Measurements from ENCODE around the gene DTX3L.

DTX3L gene

DNA sequence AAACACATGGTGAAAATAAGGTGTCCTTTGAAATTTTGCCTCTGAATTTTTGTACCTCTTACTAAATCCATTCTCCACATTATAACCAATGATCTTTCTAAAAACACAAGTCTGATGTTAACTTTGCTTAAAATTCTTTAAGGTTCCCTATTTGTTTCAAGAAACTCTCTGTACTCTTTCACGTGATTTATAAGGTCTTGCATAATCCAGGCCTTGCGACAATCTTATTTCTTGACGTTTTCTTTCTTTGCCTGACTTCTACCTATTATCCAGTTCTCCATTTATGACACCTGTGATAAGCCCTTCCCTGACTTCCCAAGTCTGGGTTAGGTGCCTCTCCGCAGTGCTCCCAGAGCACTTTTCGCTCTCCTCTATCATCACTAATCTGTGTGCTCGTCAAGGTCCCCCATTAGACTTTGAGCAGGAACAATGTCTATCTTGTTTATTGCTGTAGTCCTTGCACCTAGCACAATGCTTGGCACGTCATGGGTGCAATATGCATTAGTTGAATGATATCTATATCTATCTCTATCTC is 25.1 kb upstream of the DTX3L start:
- H3K9ac ChIP-seq (ENCODE audit: low read length) = no peak overlapping the region
- H4K8ac ChIP-seq (ENCODE audit: low read depth, low read length) = no peak overlapping the region
- no peaks in the 10 kb centered on the region for H3K27me3 ChIP-seq (ENCODE audit: insufficient read depth, low read length)
- H3K9me3 ChIP-seq (ENCODE audit: insufficient read depth, low read depth, low read length) = no peaks in the 10 kb centered on the region
- no peak overlapping the region for H3K18ac ChIP-seq (ENCODE audit: low read length)
- H3K79me2 ChIP-seq (ENCODE audit: control insufficient read depth, insufficient read depth, low read length, poor library complexity) = no peaks in the 10 kb centered on the region
- H3K23ac ChIP-seq (ENCODE audit: low read length) = no peak overlapping the region
- H3K14ac ChIP-seq (ENCODE audit: low read length) = no peak overlapping the region
- no peak overlapping the region for H2AFZ ChIP-seq (ENCODE audit: insufficient read depth, low read length, poor library complexity)
- H2AK5ac ChIP-seq (ENCODE audit: low read length) = no peak overlapping the region
- H4K12ac ChIP-seq (ENCODE audit: low read depth, low read length) = no peak overlapping the region
- no peaks in the 10 kb centered on the region for H3K36me3 ChIP-seq (ENCODE audit: control insufficient read depth in 1 of 2, insufficient read depth in 2 of 2, low read length in 2 of 2)
- no CpG with 5 or more reads among the region's 7 CpGs for WGBS (ENCODE audit: extremely low coverage, insufficient coverage, insufficient read length)
- H3K4ac ChIP-seq (ENCODE audit: low read depth, low read length) = no peak overlapping the region
- H3K4me3 ChIP-seq (ENCODE audit: low read depth, low read length) = no peak overlapping the region
- H4K91ac ChIP-seq (ENCODE audit: low read depth, low read length) = no peak overlapping the region
- no peak overlapping the region for H3K27ac ChIP-seq (ENCODE audit: low read depth, low read length)
- no peak overlapping the region for H2BK120ac ChIP-seq (ENCODE audit: insufficient read depth, low read length, poor library complexity)
- DNase-seq = no peak
- no peaks in the 10 kb centered on the region for H3K79me1 ChIP-seq (ENCODE audit: low read length)
- H3K4me2 ChIP-seq (ENCODE audit: low read length) = no peak overlapping the region
- peaks cover 6% of the 10 kb centered on the region in 2 experiments for H3K4me1 ChIP-seq (ENCODE audit: control insufficient read depth in 1 of 2, insufficient read depth in 2 of 2, low read length in 2 of 2)
- no peak overlapping the region for H2BK12ac ChIP-seq (ENCODE audit: low read length)
- H2BK5ac ChIP-seq (ENCODE audit: low read depth, low read length, poor library complexity) = no peak overlapping the region

- H2BK12ac ChIP-seq (ENCODE audit: low read length) = no peak overlapping the region
- no peak overlapping the region for H3K4ac ChIP-seq (ENCODE audit: low read depth, low read length)
- no peak overlapping the region for H4K8ac ChIP-seq (ENCODE audit: low read depth, low read length)
- no peaks in the 10 kb centered on the region for H3K27me3 ChIP-seq (ENCODE audit: insufficient read depth, low read length)
- H3K9me3 ChIP-seq (ENCODE audit: insufficient read depth, low read depth, low read length) = no peaks in the 10 kb centered on the region
- no peak overlapping the region for H4K91ac ChIP-seq (ENCODE audit: low read depth, low read length)
- H3K9ac ChIP-seq (ENCODE audit: low read length) = no peak overlapping the region
- no peak overlapping the region for H2AFZ ChIP-seq (ENCODE audit: insufficient read depth, low read length, poor library complexity)
- H3K14ac ChIP-seq (ENCODE audit: low read length) = no peak overlapping the region
- no peak overlapping the region for H4K12ac ChIP-seq (ENCODE audit: low read depth, low read length)
- no peak overlapping the region for H3K23ac ChIP-seq (ENCODE audit: low read length)
- no peak overlapping the region for H3K18ac ChIP-seq (ENCODE audit: low read length)
- H3K79me1 ChIP-seq (ENCODE audit: low read length) = no peaks in the 10 kb centered on the region
- no peak overlapping the region for H2BK5ac ChIP-seq (ENCODE audit: low read depth, low read length, poor library complexity)
- no peaks in the 10 kb centered on the region for H3K36me3 ChIP-seq (ENCODE audit: control insufficient read depth in 1 of 2, insufficient read depth in 2 of 2, low read length in 2 of 2)
- no peaks in the 10 kb centered on the region for H3K4me1 ChIP-seq (ENCODE audit: control insufficient read depth in 1 of 2, insufficient read depth in 2 of 2, low read length in 2 of 2)
- H3K79me2 ChIP-seq (ENCODE audit: control insufficient read depth, insufficient read depth, low read length, poor library complexity) = no peaks in the 10 kb centered on the region
- no peak overlapping the region for H3K4me3 ChIP-seq (ENCODE audit: low read depth, low read length)
- no peak overlapping the region for H2AK5ac ChIP-seq (ENCODE audit: low read length)
- no CpG with 5 or more reads among the region's 5 CpGs for WGBS (ENCODE audit: extremely low coverage, insufficient coverage, insufficient read length)
- no peak overlapping the region for H3K4me2 ChIP-seq (ENCODE audit: low read length)
- H2BK120ac ChIP-seq (ENCODE audit: insufficient read depth, low read length, poor library complexity) = no peak overlapping the region
- DNase-seq = no peak
- H3K27ac ChIP-seq (ENCODE audit: low read depth, low read length) = no peak overlapping the region
Measured at GRCh38 chr3:122546151-122546550, 18.0 kb upstream of the DTX3L start.

GRCh38 chr3:122548076-122548475 is 16.1 kb upstream of the DTX3L start:
- Histone ChIP-seq H4K8ac (ENCODE audit: low read depth, low read length) (no peak overlapping the region), H3K4me3 (ENCODE audit: low read depth, low read length) (no peak overlapping the region), H3K79me1 (ENCODE audit: low read length) (no peaks in the 10 kb centered on the region), H2BK12ac (ENCODE audit: low read length) (no peak overlapping the region), H3K79me2 (ENCODE audit: control insufficient read depth, insufficient read depth, low read length, poor library complexity) (no peaks in the 10 kb centered on the region), H3K18ac (ENCODE audit: low read length) (no peak overlapping the region), H3K27ac (ENCODE audit: low read depth, low read length) (no peak overlapping the region), H3K4ac (ENCODE audit: low read depth, low read length) (no peak overlapping the region), H3K36me3 (ENCODE audit: control insufficient read depth in 1 of 2, insufficient read depth in 2 of 2, low read length in 2 of 2) (no peaks in the 10 kb centered on the region), H3K9me3 (ENCODE audit: insufficient read depth, low read depth, low read length) (no peaks in the 10 kb centered on the region), H3K27me3 (ENCODE audit: insufficient read depth, low read length) (no peaks in the 10 kb centered on the region), H2BK5ac (ENCODE audit: low read depth, low read length, poor library complexity) (no peak overlapping the region), H3K14ac (ENCODE audit: low read length) (no peak overlapping the region), H4K12ac (ENCODE audit: low read depth, low read length) (no peak overlapping the region), H2AK5ac (ENCODE audit: low read length) (no peak overlapping the region), H2AFZ (ENCODE audit: insufficient read depth, low read length, poor library complexity) (no peak overlapping the region), H3K9ac (ENCODE audit: low read length) (no peak overlapping the region), H3K23ac (ENCODE audit: low read length) (no peak overlapping the region), H2BK120ac (ENCODE audit: insufficient read depth, low read length, poor library complexity) (no peak overlapping the region), H4K91ac (ENCODE audit: low read depth, low read length) (no peak overlapping the region), H3K4me1 (ENCODE audit: control insufficient read depth in 1 of 2, insufficient read depth in 2 of 2, low read length in 2 of 2) (no peaks in the 10 kb centered on the region), H3K4me2 (ENCODE audit: low read length) (no peak overlapping the region)
- no peak for DNase-seq
- no CpG with 5 or more reads among the region's 3 CpGs for WGBS (ENCODE audit: extremely low coverage, insufficient coverage, insufficient read length)

- H2BK5ac ChIP-seq (ENCODE audit: low read depth, low read length, poor library complexity) = no peak overlapping the region
- no peak overlapping the region for H3K4ac ChIP-seq (ENCODE audit: low read depth, low read length)
- no peaks in the 10 kb centered on the region for H3K4me1 ChIP-seq (ENCODE audit: control insufficient read depth in 1 of 2, insufficient read depth in 2 of 2, low read length in 2 of 2)
- H3K27ac ChIP-seq (ENCODE audit: low read depth, low read length) = no peak overlapping the region
- no peak overlapping the region for H2AFZ ChIP-seq (ENCODE audit: insufficient read depth, low read length, poor library complexity)
- no peak overlapping the region for H4K8ac ChIP-seq (ENCODE audit: low read depth, low read length)
- no peak overlapping the region for H4K91ac ChIP-seq (ENCODE audit: low read depth, low read length)
- H3K79me2 ChIP-seq (ENCODE audit: control insufficient read depth, insufficient read depth, low read length, poor library complexity) = no peaks in the 10 kb centered on the region
- no peak overlapping the region for H3K4me2 ChIP-seq (ENCODE audit: low read length)
- no peaks in the 10 kb centered on the region for H3K9me3 ChIP-seq (ENCODE audit: insufficient read depth, low read depth, low read length)
- no peaks in the 10 kb centered on the region for H3K27me3 ChIP-seq (ENCODE audit: insufficient read depth, low read length)
- no peak overlapping the region for H3K14ac ChIP-seq (ENCODE audit: low read length)
- WGBS (ENCODE audit: extremely low coverage, insufficient coverage, insufficient read length) = no CpG with 5 or more reads among the region's 1 CpG
- H3K18ac ChIP-seq (ENCODE audit: low read length) = no peak overlapping the region
- no peak overlapping the region for H3K9ac ChIP-seq (ENCODE audit: low read length)
- no peak overlapping the region for H3K23ac ChIP-seq (ENCODE audit: low read length)
- no peak overlapping the region for H2BK12ac ChIP-seq (ENCODE audit: low read length)
- no peaks in the 10 kb centered on the region for H3K36me3 ChIP-seq (ENCODE audit: control insufficient read depth in 1 of 2, insufficient read depth in 2 of 2, low read length in 2 of 2)
- H4K12ac ChIP-seq (ENCODE audit: low read depth, low read length) = no peak overlapping the region
- no peak overlapping the region for H2BK120ac ChIP-seq (ENCODE audit: insufficient read depth, low read length, poor library complexity)
- no peak for DNase-seq
- H2AK5ac ChIP-seq (ENCODE audit: low read length) = no peak overlapping the region
- no peaks in the 10 kb centered on the region for H3K79me1 ChIP-seq (ENCODE audit: low read length)
- no peak overlapping the region for H3K4me3 ChIP-seq (ENCODE audit: low read depth, low read length)
Measured at GRCh38 chr3:122548619-122549018, 15.5 kb upstream of the DTX3L start.

All from trophoblast cell (in vitro differentiated cells and primary cell).